Endothelial cell of coronary artery (primary cell): Measurements from ENCODE around the gene TANGO2. TPM values are rescaled to one million over a fixed set of nuclear protein-coding genes. Genes with fewer than 3 reads are reported as not detected.

Experiments used
- total RNA-seq: library from RNA; depleted of rRNA; stranded (reverse); fragments of >200 nt; gene quantifications from 2 replicates; pipeline ENCODE4 v1.2.3, GENCODE V29; 2014

The TANGO2 gene, protein sequence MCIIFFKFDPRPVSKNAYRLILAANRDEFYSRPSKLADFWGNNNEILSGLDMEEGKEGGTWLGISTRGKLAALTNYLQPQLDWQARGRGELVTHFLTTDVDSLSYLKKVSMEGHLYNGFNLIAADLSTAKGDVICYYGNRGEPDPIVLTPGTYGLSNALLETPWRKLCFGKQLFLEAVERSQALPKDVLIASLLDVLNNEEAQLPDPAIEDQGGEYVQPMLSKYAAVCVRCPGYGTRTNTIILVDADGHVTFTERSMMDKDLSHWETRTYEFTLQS
- 30.6 and 43.5 TPM in 2 replicates for total RNA-seq

GRCh38 chr22:20020533-20021195 lies at the start of gene TANGO2:
TANGO2 (plus strand) TSS chr22:20021110; CDS start chr22:20036799, 15,689 bp downstream.

DNA sequence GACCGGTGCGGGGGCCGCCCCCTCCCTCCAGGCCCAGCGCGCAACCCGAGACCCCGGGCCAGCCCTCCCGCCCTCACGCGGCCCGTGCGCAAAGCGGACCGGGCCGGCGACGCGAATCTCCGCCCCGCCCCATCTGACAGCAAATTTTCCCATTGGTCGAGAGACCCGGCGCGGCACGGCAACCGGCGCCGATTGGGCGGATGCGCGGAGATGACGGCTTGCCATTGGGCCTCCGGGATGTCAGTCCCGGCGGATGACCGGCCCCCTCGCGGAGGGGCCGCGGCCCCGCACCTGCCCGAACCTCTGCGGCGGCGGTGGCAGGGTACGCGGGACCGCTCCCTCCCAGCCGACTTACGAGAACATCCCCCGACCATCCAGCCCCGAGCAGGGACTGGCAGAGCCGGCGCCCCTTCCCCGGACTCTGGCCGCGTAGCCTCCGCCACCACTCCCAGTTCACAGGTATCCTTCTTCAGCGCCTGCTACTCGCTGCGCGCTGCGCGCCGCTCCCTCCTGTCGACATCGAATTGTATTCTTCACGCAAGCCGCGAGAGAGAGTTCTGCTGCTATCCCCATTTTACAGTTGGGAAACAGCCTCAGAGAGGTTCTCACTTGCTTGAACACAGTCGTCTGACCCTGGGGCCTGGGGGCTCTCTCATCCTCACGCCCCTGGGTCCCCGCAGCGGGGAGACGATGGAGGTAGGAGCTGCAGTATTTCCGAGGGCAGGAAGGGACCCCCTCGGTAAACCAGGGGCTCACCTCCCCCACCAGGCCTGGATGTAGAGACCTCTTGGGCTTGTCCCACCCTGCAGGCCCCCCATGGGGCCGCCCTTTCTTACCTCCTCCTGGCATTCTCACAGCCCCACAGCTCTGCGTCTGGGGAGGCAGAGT lies 3.9 kb upstream of the TANGO2 start, which contains the start of gene ARVCF:
TSS of gene ARVCF (minus strand) at position 90 of the 888 bp plus-strand sequence. CDS start 26,029 bp downstream, outside the sequence.

DNA sequence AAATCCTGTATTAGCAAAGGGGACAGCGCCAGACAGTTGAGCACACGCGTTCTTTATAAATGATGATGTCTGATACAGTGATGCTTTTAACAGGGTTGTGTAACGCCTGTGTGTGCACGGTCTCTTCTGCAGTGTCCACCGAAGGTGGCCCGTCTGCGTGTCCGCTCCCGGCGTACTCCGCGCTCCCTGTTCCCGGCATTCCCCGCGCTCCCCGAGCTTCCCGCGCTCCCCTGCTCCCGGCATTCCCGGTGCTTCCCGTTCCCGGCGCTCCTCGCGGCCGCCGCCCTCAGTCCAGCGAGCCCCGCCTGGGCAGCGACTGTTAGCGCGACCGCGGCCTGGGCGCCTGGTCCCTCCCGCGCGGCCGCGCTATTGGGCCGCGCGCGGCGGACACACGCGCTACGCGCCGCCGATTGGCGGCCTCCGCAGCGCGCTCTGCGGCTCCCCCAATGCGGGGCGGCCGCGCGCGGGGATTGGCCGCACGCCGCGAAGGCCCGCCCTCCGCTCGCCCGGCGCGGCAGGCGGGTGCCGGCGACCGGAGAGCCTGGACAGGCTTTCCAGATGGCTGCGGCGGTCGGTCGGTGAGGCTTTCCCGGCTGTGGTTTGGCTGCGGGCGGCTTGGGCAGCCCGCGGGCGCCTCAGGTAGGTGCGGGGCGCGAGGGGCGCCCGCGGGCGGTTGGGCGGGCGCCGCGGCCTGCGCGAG lies 59.0 kb downstream of the TANGO2 start, which contains the start of gene DGCR8:
TSS of gene DGCR8 (plus strand) at position 497 of the 700 bp plus-strand sequence. CDS start 5,723 bp downstream, outside the sequence.

DNA sequence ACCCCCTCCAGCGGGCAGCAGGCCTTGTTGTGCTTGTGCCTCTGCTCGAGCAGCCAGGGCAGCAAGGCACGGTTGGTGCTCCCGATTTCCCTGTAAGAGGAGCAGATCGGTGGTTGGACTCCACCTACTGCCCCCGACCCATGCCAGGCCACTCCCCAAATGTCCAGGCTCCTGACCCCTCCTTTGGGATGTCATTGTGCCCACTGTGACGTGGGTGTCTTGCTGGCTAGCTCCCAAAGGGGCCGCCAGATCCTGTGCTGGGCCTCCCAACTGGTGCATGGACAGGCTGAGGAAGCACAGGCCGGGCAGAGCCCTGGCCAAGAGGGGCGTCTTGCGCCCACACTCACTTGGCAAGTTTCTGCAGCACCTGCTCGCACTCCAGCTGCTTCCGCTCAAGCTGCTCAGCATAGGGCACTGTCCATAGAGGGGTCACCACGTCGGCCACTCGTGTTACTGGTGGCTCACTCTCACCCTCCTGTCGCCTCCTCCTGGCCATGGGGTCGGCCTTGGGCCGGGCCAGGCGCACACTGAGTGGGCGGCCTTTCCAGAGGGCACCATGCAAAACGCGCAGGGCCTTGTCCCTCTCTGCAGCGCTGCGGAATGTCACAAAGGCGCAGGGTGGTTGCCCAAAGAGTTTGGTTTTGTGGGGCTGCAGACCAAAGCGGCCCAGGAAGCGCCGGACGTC lies 94.9 kb downstream of the TANGO2 start, which contains the start of gene RANBP1:
TSS of gene RANBP1 (plus strand) at position 414 of the 685 bp plus-strand sequence. CDS start at position 495, 81 bp downstream.

Other genes starting within 250 kb of the TANGO2 start
- 4.9 and 11.1 TPM in 2 replicates for gene GNB1L, start 166.2 kb upstream of the TANGO2 start, total RNA-seq
- 12.5 and 26.2 TPM in 2 replicates for gene RTL10, start 166.2 kb upstream of the TANGO2 start, total RNA-seq
- 215 and 296 TPM in 2 replicates for gene COMT, start 79.3 kb upstream of the TANGO2 start, total RNA-seq
- gene TXNRD2, start 79.3 kb upstream of the TANGO2 start, total RNA-seq: 43.5 and 156 TPM in 2 replicates
- 53.3 and 76.7 TPM in 2 replicates for gene ARVCF, start 4.3 kb upstream of the TANGO2 start, total RNA-seq
- gene DGCR8, start 59.1 kb downstream of the TANGO2 start, total RNA-seq: 35.3 and 39.2 TPM in 2 replicates
- 162 and 252 TPM in 2 replicates for gene RANBP1, start 95.0 kb downstream of the TANGO2 start, total RNA-seq
- 42.2 and 55.3 TPM in 2 replicates for gene TRMT2A, start 96.1 kb downstream of the TANGO2 start, total RNA-seq
- gene ZDHHC8, start 110.7 kb downstream of the TANGO2 start, total RNA-seq: 6.6 and 16.0 TPM in 2 replicates
- 6.4 and 6.7 TPM in 2 replicates for gene CCDC188, start 129.9 kb downstream of the TANGO2 start, total RNA-seq
- 0.19 and 0.54 TPM in 2 replicates for gene RTN4R, start 247.2 kb downstream of the TANGO2 start, total RNA-seq